Activated T-helper 1 cell treated with anti-CD3 and anti-CD28 coated beads, Interleukin-12 subunit alpha, Interleukin-12 subunit beta, Interleukin-2, Interleukin-4 antibody, amounts not matched to agents 30 ng/mL and 10 ng/mL and 1 ng/mL, durations not matched to agents 14 hours and 24 hours and 36 hours (primary cell): ENCODE measurements around the gene ZBTB20. TPM values are rescaled to one million over a fixed set of nuclear protein-coding genes. Genes with fewer than 3 reads are reported as not detected.

Experiments
- DNase-seq: peaks from one replicate; pipeline ENCODE4 v3.0.0; 2021; ENCODE audit warnings: low spot score
- H3K27ac Mint-ChIP-seq: one replicate; pipeline ENCODE4 v1.8.0; 2021; ENCODE audit warnings: mild to moderate bottlenecking, mixed read lengths
- H3K27me3 Mint-ChIP-seq: one replicate; pipeline ENCODE4 v1.8.0; 2022; ENCODE audit warnings: mild to moderate bottlenecking, moderate library complexity, mixed read lengths; ENCODE audit not compliant: insufficient read depth
- H3K36me3 Mint-ChIP-seq: one replicate; pipeline ENCODE4 v1.8.0; 2021; ENCODE audit warnings: low read depth, mixed read lengths
- H3K4me1 Mint-ChIP-seq: one replicate; pipeline ENCODE4 v1.8.0; 2021; ENCODE audit warnings: low read depth, mixed read lengths
- H3K4me3 Mint-ChIP-seq: one replicate; pipeline ENCODE4 v1.8.0; 2021; ENCODE audit warnings: mild to moderate bottlenecking, moderate library complexity, mixed read lengths
- H3K9me3 Mint-ChIP-seq: one replicate; pipeline ENCODE4 v1.8.0; 2021; ENCODE audit warnings: mixed read lengths
- intact Hi-C: fragments of 100-400 bp; cut with micrococcal nuclease; formaldehyde crosslinking; loops from one replicate; pipeline ENCODE4 v1.15.1; 2024
- total RNA-seq: library from RNA; stranded (reverse); gene quantifications from 2 replicates; pipeline ENCODE4 v1.2.3, GENCODE V29; 2022

Gene ZBTB20
- total RNA-seq, 1 donor from 2014 or later = 4.1 TPM

DNA sequence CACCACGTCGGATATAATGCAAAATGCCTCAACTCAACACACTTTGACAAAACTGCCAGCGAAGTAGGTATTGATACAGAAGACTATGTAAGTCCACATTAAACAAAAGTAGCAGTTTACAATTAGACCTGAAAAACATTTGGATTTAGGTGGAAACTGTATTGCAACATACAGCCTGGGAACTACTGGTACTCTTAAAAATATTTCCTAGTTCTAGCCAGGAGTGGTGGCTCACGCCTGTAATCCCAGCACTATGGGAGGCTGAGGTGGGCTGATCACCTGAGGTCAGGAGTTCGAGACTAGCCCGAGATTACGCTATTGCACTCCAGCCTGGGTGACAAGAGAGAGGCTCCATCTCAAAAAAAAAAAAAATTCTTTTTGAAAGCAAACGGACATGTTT, 246.2 kb downstream of the ZBTB20 start:
- Mint-ChIP-seq H3K4me1 (no peaks in the 10 kb centered on the region), H3K36me3 (no peaks in the 10 kb centered on the region), H3K27me3 (no peaks in the 10 kb centered on the region), H3K4me3 (no peak overlapping the region), H3K27ac (no peak overlapping the region), H3K9me3 (no peaks in the 10 kb centered on the region)
- DNase-seq = no peak
- intact Hi-C loops = no loop called here

DNA sequence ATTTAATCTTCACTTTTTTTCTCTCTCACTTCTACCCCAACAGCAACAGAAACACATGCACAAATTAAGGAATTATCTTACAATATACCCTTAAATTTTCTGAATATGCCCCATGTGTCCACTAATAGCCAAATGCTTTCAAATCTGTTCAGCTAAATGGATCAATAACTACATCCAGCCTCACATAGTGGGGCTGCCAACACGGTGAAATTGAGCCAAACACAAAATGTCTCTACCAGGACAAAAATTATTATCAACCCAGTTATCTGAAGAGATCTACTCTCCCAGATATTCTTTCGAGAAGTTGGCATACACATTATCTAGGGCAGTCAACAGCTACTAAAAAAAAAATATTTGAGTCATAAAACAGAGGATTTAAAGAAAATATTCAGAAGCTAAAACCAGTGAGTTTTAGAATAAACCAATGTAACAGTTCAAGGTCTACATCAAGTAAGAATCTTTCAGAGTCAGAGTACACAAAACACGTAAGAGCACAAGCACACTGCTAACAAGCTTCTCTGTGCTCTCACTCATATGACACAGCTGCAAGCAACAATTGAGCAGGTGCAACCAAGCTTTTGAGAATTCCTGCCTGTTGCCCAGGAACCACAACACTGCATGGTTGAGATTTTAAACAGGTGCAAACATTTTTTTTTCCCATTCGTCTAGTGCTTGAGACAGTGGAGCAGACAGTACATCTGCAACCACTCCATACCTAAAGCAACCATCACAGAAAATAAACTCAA, 247.7 kb downstream of the ZBTB20 start:
- DNase-seq = no peak
- Mint-ChIP-seq H3K4me1 (no peaks in the 10 kb centered on the region), H3K36me3 (no peaks in the 10 kb centered on the region), H3K27me3 (no peaks in the 10 kb centered on the region), H3K9me3 (no peaks in the 10 kb centered on the region), H3K4me3 (no peak overlapping the region), H3K27ac (no peak overlapping the region)
- intact Hi-C loops = no loop called here

DNA sequence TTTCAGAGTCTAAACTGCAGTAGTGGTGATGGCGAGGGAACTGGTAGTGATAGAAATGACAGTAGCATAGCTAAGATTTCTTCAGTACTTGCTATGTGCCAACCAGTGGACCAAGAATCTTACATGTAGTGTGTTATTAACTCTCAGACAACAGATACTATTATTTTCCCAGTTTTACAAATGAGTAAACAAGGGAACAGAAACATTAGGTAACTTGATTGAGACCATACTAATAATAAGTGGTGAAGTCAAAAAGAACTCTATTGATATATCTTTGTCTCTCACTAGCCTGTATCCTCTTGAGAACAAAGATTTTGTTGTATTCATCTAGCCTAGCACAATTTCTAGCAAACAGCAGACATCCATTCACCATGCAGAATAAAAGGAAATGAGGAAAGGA, 250.1 kb downstream of the ZBTB20 start:
- H3K27ac Mint-ChIP-seq = no peak overlapping the region

DNA sequence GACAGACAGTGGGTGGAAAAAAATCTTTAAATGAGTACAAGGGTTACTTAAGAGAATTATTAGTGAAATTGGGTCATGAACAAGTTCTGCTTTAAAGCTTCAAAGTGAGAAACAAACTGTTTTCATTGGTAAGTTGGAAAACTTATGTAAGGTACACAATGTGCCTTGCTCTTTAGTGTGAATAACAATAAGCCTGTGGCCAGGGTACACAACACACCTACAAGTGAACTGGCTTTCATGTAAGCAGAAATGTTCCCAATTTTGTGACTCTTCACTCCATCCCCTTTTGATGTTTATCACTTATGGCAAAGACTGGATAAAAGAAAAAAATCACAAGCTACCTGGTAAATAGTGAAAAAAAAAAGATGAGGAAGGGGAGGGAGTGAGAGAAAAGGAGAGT, 253.7 kb downstream of the ZBTB20 start:
- intact Hi-C loops = no loop called here
- no peak overlapping the region for H3K27ac Mint-ChIP-seq
- no peak overlapping the region for H3K4me3 Mint-ChIP-seq
- no peaks in the 10 kb centered on the region for H3K4me1 Mint-ChIP-seq
- no peaks in the 10 kb centered on the region for H3K27me3 Mint-ChIP-seq
- H3K9me3 Mint-ChIP-seq = no peaks in the 10 kb centered on the region
- DNase-seq = no peak
- H3K36me3 Mint-ChIP-seq = no peaks in the 10 kb centered on the region

More for the DNA sequence above, 250.1 kb downstream of the ZBTB20 start:
- no peaks in the 10 kb centered on the region for H3K27me3 Mint-ChIP-seq
- no peaks in the 10 kb centered on the region for H3K36me3 Mint-ChIP-seq
- intact Hi-C loops = no loop called here
- no peaks in the 10 kb centered on the region for H3K9me3 Mint-ChIP-seq
- no peak overlapping the region for H3K4me3 Mint-ChIP-seq
- H3K4me1 Mint-ChIP-seq = no peaks in the 10 kb centered on the region
- DNase-seq = no peak

DNA sequence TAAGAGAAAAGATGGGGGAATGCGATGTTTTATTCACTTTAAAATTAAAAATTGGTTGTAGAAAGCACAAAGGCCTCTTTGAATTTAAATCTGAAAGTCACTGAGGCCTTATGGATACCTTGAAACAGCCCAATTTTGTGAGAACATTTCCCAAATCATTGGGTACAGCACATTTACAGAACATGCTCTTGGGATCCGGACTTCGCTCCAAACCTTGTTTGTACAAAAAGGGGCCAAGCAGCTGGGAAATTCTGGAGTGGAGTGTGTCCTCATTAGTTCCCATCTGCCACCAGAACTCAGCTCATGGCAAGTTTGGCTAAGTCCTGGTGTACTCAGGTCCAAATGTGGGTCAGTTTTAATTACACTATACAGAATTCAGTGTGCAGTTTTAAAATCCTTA, 254.2 kb downstream of the ZBTB20 start:
- intact Hi-C loops = no loop called here
- Mint-ChIP-seq H3K27ac (no peak overlapping the region), H3K9me3 (no peaks in the 10 kb centered on the region), H3K4me3 (no peak overlapping the region), H3K27me3 (no peaks in the 10 kb centered on the region), H3K36me3 (no peaks in the 10 kb centered on the region), H3K4me1 (no peaks in the 10 kb centered on the region)
- DNase-seq = no peak

DNA sequence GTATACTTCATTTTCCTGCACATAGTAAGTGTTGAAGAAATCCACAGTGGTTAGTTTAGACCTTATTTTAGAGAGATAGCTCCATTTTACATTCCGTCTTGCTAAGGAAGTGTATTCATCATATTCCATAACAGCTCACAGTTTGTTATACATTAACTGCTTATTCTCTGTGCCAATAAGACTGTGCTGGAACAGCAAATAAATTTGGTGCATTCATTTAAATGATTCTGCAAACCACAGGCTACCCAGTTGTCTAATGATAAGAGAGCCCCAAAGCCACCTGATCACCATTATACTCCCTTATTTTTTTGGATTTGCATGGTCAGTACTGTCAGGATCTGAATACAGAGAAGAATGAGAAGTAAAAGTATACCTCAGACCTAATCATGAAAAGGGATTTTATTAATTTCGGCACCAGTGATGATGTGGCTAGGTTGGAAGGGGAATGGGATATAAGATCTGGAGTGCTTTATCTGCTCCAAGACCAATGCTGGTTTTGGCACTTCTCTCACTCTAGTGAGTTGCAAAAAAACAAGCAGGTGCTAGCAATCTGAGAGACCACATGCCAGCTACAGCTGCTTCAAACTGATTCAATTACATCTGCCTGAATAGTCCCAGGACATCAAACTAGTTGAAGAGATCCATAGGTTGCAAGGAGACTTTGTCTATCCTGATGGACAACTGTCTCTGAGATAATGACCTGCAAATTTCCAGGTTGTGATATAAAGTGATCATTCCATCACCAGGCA, 254.8 kb downstream of the ZBTB20 start:
- H3K9me3 Mint-ChIP-seq = no peaks in the 10 kb centered on the region
- no peaks in the 10 kb centered on the region for H3K27me3 Mint-ChIP-seq
- H3K36me3 Mint-ChIP-seq = no peaks in the 10 kb centered on the region
- intact Hi-C loops = no loop called here
- no peak overlapping the region for H3K4me3 Mint-ChIP-seq
- no peak overlapping the region for H3K27ac Mint-ChIP-seq
- no peaks in the 10 kb centered on the region for H3K4me1 Mint-ChIP-seq
- DNase-seq = no peak

DNA sequence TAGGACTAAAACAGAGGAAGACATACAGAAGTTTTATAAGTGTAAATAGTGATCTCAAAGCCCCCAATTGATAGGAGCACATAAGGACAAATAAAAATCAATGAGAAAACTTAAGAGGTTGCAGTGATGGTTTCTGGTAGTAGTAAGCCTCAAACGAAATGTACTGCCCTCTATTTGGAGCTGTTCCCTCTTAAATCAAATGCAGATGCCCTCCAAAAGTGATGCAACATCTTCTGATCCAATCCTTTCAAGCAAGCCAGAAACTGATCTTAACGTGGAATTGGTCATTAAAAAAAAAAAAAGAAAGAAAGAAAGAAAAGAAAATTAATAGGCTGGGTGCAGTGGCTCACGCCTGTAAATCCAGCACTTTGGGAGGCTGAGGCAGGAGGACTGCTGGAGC, 259.3 kb downstream of the ZBTB20 start:
- no peak for DNase-seq
- H3K27ac Mint-ChIP-seq = no peak overlapping the region
- H3K27me3 Mint-ChIP-seq = no peaks in the 10 kb centered on the region
- H3K9me3 Mint-ChIP-seq = no peaks in the 10 kb centered on the region
- no peaks in the 10 kb centered on the region for H3K36me3 Mint-ChIP-seq
- no peak overlapping the region for H3K4me3 Mint-ChIP-seq
- H3K4me1 Mint-ChIP-seq = no peaks in the 10 kb centered on the region
- intact Hi-C loops = no loop called here

DNA sequence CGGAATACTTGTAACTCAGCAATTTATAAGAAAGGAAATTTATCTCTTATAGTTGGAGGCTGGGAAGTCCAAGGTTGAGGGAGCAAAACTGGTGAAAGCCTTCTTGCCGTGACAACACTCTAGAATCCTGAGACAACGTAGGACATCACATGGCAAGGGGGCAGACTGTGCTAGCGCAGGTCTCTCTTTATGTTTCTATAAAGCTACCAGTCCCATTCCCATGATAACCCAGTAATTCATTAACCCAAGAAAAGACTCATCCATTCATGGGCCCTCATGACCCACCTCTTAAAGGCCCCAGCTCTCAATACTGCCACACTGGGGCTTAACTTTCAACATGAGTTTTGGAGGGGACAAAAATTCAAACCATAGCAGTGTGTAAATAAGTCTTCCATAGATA, 260.2 kb downstream of the ZBTB20 start:
- intact Hi-C loops = no loop called here
- DNase-seq = no peak
- Mint-ChIP-seq H3K4me1 (no peaks in the 10 kb centered on the region), H3K9me3 (no peaks in the 10 kb centered on the region), H3K36me3 (no peaks in the 10 kb centered on the region), H3K27ac (no peak overlapping the region), H3K27me3 (no peaks in the 10 kb centered on the region), H3K4me3 (no peak overlapping the region)

DNA sequence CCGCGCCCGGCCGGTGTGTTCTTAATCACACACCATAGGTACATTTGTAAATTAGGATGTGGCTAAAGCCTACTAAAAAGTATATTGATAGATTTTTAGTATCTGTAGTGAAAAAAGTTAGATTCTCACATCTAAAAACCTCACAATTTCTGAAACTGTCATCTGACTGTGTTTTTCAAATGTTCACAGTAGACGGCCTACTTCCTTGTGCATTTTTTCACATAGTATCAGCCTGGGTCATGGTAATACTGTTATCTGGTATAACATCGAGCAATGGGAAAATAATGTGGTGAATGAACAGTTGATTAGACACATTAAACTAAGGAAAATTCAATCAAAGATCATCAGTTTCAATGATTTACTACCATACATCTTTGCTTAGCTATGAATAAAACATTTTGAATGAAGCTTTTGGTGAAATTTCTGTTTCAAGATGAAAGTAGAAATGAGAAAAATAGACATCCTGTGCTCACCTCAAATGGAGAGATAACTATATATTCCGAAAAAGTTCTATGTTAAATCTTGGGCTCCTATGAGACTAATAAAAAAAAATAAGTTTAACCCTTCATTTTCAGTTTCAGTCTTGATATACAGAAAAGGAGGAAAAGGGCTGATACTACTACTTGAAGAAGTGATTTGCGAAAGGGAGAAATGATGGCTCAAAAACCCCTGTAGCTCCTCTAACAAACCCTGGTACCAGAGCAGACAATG, 262.7 kb downstream of the ZBTB20 start:
- H3K4me3 Mint-ChIP-seq = no peak overlapping the region
- H3K27ac Mint-ChIP-seq = no peak overlapping the region
- no peaks in the 10 kb centered on the region for H3K27me3 Mint-ChIP-seq
- no peak for DNase-seq
- H3K9me3 Mint-ChIP-seq = no peaks in the 10 kb centered on the region
- H3K36me3 Mint-ChIP-seq = no peaks in the 10 kb centered on the region
- peaks cover 4% of the 10 kb centered on the region for H3K4me1 Mint-ChIP-seq
- intact Hi-C loops = no loop called here

DNA sequence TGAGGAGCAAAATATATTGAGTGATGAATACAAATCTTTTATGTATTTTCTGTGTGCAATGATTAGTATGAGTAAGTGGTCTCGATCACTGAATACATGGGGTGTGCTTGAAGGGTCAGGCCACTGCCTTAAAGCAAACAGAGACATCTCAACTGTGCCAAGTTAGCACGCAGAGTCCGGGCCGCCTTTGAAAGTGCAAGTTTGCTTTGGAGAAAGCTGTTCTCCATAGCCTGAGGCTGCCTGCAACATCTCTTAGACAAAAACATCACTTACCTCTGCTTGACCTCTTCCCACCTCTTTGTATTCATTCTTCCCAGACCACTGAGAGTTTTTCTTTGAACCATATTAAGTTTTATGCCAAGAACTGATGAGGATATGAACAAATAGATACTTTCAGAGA, 267.0 kb downstream of the ZBTB20 start:
- Mint-ChIP-seq H3K4me1 (peaks cover 6% of the 10 kb centered on the region), H3K9me3 (no peaks in the 10 kb centered on the region), H3K27me3 (no peaks in the 10 kb centered on the region), H3K36me3 (no peaks in the 10 kb centered on the region), H3K27ac (no peak overlapping the region), H3K4me3 (no peak overlapping the region)
- intact Hi-C loops = no loop called here
- no peak for DNase-seq

DNA sequence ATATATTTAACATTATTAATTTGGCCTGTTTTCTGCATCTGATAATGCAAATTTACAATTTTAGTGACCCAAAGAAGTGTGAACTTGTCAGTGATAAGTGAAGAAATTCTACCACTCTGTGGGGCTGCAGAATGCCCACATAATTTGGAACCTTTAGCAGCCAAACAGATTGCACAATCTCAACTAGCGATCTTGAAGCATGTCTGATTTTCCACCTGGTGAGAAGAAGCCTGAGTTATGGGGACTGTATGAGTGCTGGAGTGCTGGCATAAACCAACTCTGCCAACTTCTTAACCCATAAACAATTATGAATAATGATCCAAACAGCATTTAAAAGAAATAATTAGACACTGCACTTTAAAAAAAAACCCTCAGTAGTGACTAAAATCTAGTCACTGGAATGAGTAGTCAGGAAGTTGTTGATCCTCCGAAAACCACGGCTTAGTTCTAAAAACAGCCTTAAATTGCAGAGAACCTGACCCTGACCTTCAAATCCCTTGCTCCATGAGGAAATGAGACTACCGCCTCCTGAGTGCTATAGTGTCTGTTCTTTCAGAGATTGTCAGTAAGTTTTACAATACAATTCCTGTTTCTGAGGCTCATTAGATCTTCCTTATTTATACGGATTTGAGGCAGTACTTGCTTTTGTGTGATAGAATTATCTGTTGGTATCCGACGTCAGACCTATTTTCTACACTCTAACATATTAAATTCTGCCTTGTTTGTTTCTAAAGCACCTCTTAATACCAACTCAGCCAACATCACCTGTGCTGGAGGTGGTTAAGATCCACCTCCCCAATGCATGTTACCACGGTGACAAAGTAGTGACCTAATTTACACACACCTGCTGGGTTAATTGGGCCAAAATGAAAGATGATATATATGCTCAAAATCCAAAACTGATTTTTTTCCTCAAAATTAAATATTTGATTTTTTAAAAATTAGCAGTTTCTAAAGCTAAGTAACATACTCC, 267.7 kb downstream of the ZBTB20 start:
- H3K36me3 Mint-ChIP-seq = no peaks in the 10 kb centered on the region
- H3K9me3 Mint-ChIP-seq = no peaks in the 10 kb centered on the region
- peaks cover 6% of the 10 kb centered on the region for H3K4me1 Mint-ChIP-seq
- H3K27ac Mint-ChIP-seq = no peak overlapping the region
- no peaks in the 10 kb centered on the region for H3K27me3 Mint-ChIP-seq
- intact Hi-C loops = no loop called here
- no peak for DNase-seq
- no peak overlapping the region for H3K4me3 Mint-ChIP-seq

DNA sequence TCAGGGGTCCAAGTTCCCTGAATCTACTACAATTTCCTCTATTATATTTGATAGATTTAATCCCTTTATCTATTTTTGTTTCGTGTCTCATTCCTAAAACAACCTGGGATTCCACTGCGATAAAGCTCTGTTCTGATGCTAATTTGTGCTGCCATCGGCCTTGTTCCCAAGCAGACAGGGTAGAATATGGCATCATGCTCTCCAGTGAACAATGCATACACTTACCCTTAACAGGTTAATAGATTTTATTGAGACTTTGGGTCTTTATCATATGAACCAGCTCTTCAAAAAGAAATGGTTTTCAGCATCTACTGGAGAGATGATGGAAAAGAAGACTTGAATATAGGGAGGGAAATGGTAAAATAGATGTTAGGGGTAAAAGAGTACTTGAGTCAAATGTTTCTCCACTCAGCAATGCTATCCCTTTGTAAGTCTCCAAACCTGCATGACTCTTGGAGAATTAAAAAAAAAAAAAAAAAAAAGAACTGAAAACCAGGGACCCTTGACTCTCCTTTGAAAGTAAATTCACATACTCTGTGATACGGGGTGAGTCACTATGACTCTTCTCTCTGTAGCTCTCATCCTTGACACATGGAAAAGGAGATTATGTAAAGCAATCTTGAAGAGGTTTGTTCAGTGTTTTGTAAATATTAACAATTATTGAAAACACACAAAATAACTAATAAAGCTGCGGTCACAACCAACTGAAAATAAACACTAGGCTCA, 268.8 kb downstream of the ZBTB20 start:
- intact Hi-C loops = no loop called here
- Mint-ChIP-seq H3K27ac (no peak overlapping the region), H3K36me3 (no peaks in the 10 kb centered on the region)

More for the DNA sequence above, 268.8 kb downstream of the ZBTB20 start:
- Mint-ChIP-seq H3K4me3 (no peak overlapping the region), H3K9me3 (no peaks in the 10 kb centered on the region), H3K27me3 (no peaks in the 10 kb centered on the region), H3K4me1 (peaks cover 6% of the 10 kb centered on the region)
- no peak for DNase-seq
